ENCODE measurements around the gene RHOG.
"Not testable (repeated sequence)": the region's sequence is repeated elsewhere in the genome, so short reads cannot be mapped to it uniquely, and the experiment has no call there.

RHOG gene

DNA sequence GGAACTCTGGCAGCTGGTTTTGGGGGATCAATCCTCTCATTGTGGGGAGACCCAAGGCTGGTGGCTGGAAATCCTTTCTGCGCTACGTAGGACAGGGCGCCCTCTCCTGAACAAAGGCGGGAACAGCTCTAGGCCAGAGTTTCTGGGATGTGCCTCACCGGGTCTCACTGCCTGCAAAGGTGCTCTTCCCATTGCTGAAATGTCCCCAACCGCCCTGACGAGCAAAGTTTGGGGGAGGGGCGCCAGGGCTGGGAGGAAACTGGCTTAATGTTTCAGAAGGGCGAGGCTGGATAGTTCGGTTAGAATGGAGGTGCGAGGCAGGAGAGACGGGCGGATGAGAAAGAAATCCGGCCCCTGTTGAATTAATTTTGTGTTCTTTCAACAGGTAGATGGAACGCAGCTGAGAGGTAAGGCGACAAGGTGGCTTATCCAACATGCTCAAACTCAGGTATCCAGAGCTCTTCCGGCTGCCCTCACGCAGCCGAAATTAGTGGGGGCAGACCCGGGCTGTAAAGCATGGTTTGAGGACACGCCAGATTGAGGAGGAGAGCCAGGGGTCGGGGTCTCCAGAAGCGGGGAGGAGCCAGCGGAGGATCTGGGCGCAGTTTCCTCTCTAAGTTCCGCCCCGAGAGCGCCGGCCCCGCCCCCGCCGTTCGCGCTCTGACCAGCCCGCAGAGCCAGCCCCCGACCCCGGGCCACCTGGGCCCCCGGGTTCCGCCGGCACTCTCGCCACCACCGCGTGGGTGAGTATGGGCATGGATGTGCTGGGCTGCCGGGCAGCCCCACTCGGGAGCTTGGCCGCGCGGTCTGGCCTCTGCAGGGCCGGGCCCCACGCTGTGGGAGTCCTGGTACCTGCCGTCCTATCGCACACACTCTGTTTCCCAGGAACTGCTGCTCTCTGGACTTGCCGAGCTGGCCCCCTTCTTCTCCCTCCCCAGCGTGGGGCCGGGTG is 32.6 kb downstream of the RHOG start, which contains the start of gene PGAP2:
Gene PGAP2 (plus strand): TSS at position 652 of the 952 bp plus-strand sequence. CDS start 2,700 bp downstream, outside the sequence.
- DNase-seq: peak; percentile 70 to 82 (median 79)

DNA sequence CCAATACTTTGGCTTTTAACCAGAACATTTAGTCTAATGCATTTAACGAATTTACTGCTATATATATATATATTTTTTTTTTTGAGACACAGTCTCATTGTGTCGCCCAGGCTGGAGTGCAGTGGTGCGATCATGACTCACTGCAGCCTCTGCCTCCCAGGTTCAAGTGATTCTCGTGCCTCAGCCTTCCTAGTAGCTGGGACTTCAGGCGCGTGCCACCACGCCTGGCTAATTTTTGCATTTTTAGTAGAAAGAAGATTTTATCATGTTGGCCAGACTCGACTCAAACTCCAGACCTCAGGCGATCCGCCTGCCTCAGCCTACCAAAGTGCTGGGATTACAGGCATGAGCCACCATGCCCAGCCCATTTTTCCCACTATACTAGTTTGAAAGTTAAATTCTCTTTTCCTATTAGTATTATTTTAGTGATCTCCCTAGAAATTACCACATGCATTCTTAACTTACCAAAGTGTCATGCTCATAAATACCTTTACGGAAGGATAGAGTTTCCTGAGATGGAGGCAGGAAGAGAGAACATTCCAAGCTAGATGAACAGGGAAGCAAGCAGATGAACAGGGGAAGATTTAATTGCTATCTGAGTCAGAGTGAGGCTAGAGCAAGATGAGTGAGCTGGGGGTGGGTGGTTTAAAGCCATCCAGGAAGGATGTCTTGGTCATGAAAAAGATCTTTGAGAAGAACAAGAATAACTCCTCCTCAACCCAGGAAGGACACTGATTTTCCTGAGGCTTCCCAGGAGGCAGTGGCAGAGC is 36.8 kb downstream of the RHOG start:
- peak in 1 of 3 donors; percentile 29 for DNase-seq

GRCh38 chr11:3802011-3802790 is 38.6 kb downstream of the RHOG start:
- DNase-seq: no peak

- no peak for DNase-seq
Measured at GRCh38 chr11:3799873-3800272, 40.9 kb downstream of the RHOG start.

DNA sequence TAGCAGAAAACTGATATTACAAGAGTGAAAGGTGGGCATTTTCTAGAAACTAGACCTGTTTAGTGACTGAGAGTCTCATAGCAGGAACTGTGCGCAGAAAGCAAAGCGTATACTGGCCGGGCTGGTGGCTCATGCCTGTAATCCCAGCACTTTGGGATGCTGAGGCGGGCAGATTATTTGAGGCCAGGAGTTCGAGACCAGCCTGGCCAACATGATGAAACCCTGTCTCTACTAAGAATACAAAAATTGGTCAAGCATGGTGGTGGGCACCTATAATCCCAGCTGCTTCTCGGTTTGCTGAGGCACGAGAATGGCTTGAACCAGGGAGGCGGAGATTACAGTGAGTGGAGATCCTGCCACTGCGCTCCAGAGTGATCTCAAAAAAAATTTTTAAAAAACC is 41.6 kb downstream of the RHOG start:
- no peak for DNase-seq

DNA sequence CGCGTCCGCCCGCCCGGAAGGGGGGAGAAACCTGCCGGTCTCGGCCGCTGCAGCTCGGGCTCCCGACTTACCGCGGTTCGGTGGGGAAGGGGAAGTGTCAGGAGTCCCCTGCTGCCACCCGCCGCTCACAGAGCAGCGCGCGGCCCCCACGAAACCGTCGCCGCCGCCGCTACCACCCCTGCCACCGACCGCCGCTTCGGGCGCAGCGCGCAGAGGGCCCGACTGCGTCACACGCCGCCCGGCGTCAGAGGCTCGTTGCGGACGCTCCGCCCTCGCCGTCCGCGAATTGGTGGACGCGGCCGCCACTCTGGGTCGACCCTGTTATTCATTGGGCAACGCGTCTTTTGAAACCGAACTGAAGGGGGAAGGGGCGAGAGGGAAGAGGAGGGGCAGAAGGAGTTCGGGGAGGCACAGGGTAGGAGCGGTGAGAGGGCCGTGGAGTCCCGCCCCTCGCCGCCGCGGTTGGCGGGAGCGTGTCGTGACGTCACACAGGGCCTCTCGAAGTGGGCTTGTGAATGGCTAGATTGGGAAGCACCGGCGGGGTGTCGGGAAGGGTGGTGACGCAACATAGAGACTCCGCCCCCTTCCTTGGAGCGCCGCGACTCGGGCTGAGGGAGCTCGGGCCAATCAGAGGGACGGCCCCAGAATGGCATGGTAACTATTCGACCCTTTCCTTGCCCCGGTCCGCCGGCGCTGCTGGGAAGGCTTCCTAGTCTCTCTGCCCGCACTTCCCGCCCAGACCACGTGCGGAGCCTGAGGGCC is 43.2 kb downstream of the RHOG start, which contains the start of gene NUP98:
Gene NUP98 (minus strand): TSS at position 226 of the 762 bp plus-strand sequence. CDS start 15,437 bp downstream, outside the sequence.
- DNase-seq: peak; percentile 100

- peak; percentile 49 to 61 (median 53) for DNase-seq
Measured at GRCh38 chr11:3796801-3797328, 43.9 kb downstream of the RHOG start.

GRCh38 chr11:3796346-3796745 is 44.4 kb downstream of the RHOG start:
- DNase-seq: no peak

GRCh38 chr11:3796002-3796311 is 44.8 kb downstream of the RHOG start:
- DNase-seq: no peak

DNA sequence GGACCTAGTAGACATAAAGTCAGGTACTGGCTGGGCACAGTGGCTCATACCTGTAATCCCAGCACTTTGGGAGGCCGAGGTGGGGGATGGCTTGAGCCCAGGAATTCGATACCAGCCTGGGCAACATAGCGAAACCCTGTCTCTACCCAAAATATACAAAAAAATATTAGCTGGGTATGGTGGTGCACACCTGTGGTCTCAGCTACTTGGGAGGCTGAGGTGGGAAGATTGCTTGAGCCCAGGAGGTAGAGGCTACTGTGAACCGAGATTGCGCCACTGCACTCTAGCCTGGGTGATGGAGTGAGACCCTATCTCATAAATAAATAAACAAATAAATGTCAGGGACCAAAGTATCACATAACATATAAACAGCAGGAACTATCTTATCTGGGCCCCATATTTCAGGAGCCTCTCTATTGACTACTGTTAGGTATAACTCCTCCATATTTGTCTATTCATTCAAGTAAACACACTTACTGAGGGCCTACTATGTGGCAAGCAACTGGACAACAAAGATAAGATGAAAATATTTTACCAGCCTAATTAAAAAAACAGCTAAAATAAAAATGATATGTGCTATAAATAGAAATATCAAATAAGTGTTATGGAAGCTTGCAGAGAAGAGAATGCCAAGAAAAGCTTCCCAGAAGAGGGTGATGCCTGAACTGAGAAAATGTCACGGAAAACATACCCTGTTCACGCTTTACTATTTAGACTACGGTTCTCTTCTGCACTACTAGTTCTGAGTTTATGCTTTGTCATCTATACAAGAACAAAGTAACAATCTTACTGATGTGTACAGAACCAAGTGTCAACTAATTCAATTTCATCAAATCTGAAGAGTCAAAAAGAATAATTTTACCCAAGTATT is 45.4 kb downstream of the RHOG start:
- no peak for DNase-seq

DNA sequence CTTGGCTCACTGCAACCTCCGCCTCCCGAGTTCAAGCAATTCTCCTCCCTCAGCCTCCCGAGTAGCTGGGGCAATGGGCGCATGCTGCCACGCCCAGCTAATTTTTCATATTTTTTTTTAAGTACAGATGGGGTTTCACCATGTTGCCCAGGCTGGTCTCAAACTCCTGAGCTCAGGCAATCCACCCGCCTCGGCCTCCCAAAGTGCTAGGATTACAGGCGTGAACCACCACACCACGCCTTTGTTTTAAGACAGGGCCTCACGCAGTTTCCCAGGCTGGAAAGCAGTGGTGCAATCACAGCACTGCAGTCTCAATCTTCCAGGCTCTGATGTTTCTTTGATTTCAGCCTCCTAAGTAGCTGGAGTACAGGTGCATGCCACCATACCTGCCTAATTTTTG is 46.4 kb downstream of the RHOG start:
- not testable (repeated sequence) for DNase-seq

DNA sequence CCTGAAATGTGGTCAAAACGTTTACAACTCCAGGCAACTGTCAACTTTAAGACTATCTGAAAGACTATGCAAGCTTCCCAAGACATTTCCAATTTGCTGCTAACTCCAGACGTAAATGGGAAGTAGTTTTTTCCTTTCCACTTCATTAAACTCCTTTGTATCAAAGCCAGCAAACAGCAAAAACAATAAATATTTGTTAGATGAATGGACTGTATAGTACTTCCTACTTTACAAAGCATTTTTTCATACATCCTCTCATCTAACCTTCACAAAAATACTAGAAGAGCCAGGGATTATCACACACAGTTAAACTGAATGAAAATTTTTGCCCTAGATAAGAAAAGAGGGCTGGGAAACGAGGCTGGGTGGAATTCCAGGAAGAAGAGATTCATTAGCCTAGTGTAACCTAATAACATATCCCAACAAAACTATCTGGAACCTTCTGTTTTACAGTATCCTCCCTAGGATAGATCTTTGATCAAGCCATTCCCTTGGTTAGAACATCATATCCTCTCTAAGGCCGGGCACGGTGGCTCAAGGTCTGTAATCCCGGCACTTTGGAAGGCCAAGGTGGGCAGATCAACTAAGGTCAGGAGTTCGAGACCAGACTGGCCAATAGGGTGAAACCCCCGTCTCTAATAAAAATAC is 53.9 kb downstream of the RHOG start:
- DNase-seq: no peak

DNA sequence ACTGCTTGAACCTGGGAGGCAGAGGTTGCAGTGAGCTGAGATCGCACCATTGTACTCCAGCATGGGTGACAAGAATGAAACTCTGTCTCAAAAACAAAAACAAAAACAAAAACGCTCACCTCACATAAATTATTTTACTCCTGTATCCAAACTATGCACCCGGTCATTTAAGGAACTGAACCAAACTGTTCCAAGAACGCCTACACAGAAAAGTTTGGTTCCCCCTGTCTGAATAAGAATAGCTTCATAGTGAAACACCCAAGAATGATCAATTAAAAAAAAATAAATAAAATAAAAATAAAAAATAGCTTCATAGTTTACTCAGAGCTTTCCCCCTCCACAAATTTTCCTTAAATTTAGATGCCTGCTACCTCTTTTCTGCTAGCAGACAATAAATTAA is 57.1 kb downstream of the RHOG start:
- peak; percentile 58 to 71 (median 66) for DNase-seq

DNA sequence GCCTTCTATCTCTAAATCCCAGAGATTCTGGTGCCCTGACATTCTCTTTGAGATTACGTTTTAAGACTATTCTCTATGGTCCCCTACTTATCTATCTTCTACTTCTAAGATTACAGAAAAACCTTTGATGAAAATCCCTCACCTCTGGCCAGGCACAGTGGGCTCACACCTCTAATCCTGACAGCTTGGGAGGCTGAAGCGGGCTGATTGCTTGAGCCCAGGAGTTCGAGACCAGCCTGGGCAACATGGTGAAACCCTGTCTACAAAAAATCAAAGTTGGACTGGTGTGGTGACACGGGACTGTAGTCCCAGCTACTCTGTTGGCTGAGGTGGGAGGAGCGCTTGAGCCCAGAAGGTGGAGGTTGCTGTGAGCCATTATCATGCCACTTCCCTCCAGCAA is 57.8 kb downstream of the RHOG start:
- DNase-seq: no peak

- DNase-seq: peak; percentile 79 to 94 (median 94)
Measured at GRCh38 chr11:3781423-3781822, 59.3 kb downstream of the RHOG start.
